B cell (primary cell): ENCODE results near the gene GTF2A1. TPM values are rescaled to one million over a fixed set of nuclear protein-coding genes. Genes with fewer than 3 reads are reported as not detected.

Source experiments
- ATAC-seq: fragments of 200-7000 bp; cut with Tn5 transposase; one replicate; pipeline ENCODE4 v1.10.0; 2021; ENCODE audit warnings: low read depth, mild to moderate bottlenecking, moderate number of reproducible peaks, moderate library complexity
- CTCF ChIA-PET: fragments of 350-600 bp; sonication (Branson Sonifier 250); formaldehyde crosslinking; loops from one replicate; lab custom pipeline; 2021; ENCODE audit warnings: antibody characterized with exemption, inconsistent platforms; lab: Charles Lee
- POLR2A ChIA-PET: fragments of 350-600 bp; sonication (Branson Sonifier 250); formaldehyde crosslinking; loops from one replicate; lab custom pipeline; 2021; ENCODE audit warnings: antibody characterized with exemption; lab: Charles Lee
- DNase-seq: peaks from one replicate; pipeline ENCODE4 v3.0.0; 2013
- H2AFZ ChIP-seq: 2 replicates; pipeline ENCODE4 v1.6.1; 2012; ENCODE audit warnings: mild to moderate bottlenecking, low read depth, low read length; ENCODE audit not compliant: insufficient read depth, poor library complexity, severe bottlenecking
- H3K27ac ChIP-seq, 2 donors: 1 replicate in 1 of 2; 2 replicates in 1 of 2; pipeline ENCODE4 v1.5.1; 2012 to 2013; ENCODE audit warnings: low read length in 2 of 2, mild to moderate bottlenecking in 2 of 2, moderate library complexity in 1 of 2
- H3K27me3 ChIP-seq, 4 experiments: fragments of 200-600 bp in 1 of 4; sonication (generic) in 1 of 4; replicated peaks in 1 of 4; 1 replicate in 2 of 4; 2 replicates in 2 of 4; pipeline versions ENCODE4 v1.6.1 to v1.7.0; 2013 to 2016; ENCODE audit warnings: low read length in 3 of 4, mild to moderate bottlenecking in 2 of 4, mixed read lengths in 1 of 4, moderate library complexity in 1 of 4; ENCODE audit not compliant: insufficient read depth in 4 of 4, control insufficient read depth in 3 of 4; ENCODE audit errors: control extremely low read depth in 1 of 4
- H3K36me3 ChIP-seq, 2 experiments: replicated peaks in 1 of 2; 1 replicate in 1 of 2; 2 replicates in 1 of 2; pipeline versions ENCODE4 v1.6.1 to v1.7.1; 2013; ENCODE audit warnings: low read length in 1 of 2; ENCODE audit not compliant: insufficient read depth in 2 of 2, control insufficient read depth in 1 of 2; ENCODE audit errors: control extremely low read depth in 1 of 2, extremely low read depth in 1 of 2
- H3K4me1 ChIP-seq, 2 donors: fragments of 200-600 bp in 1 of 2; sonication (generic) in 1 of 2; 1 replicate in 1 of 2; 2 replicates in 1 of 2; pipeline versions ENCODE4 v1.5.1 to v1.6.1; 2013 to 2017; ENCODE audit warnings: low read length in 2 of 2; ENCODE audit not compliant: control insufficient read depth in 2 of 2, insufficient read depth in 2 of 2
- H3K4me2 ChIP-seq: replicated peaks from 2 replicates; pipeline ENCODE3; 2012; ENCODE audit warnings: mild to moderate bottlenecking, low read depth, low read length; ENCODE audit not compliant: poor library complexity, severe bottlenecking
- H3K4me3 ChIP-seq, 5 experiments: fragments of 200-600 bp in 1 of 5; sonication (generic) in 1 of 5; 1 replicate in 3 of 5; 2 replicates in 2 of 5; pipeline versions ENCODE4 v1.5.1 to v1.7.0; 2011 to 2016; ENCODE audit warnings: low read length in 4 of 5, mild to moderate bottlenecking in 4 of 5, low read depth in 2 of 5, control low read depth in 1 of 5, moderate library complexity in 1 of 5; ENCODE audit not compliant: insufficient read depth in 1 of 5; ENCODE audit errors: control extremely low read depth in 1 of 5, extremely low read depth in 1 of 5
- H3K79me2 ChIP-seq: fragments of 200-600 bp; sonication (generic); one replicate; pipeline ENCODE4 v1.6.0; 2016; ENCODE audit warnings: low read length; ENCODE audit not compliant: control insufficient read depth, insufficient read depth
- H3K9ac ChIP-seq: fragments of 200-600 bp; sonication (generic); 2 replicates; pipeline ENCODE4 v1.6.1; 2017; ENCODE audit warnings: mild to moderate bottlenecking, low read length, moderate library complexity
- H3K9me3 ChIP-seq, 3 donors: one replicate each; pipeline versions ENCODE4 v1.6.1 to v1.7.1; 2013; ENCODE audit warnings: low read length in 2 of 3; ENCODE audit not compliant: control insufficient read depth in 2 of 3, insufficient read depth in 1 of 3; ENCODE audit errors: control extremely low read depth in 1 of 3
- H4K20me1 ChIP-seq: 2 replicates; pipeline ENCODE4 v1.6.0; 2012; ENCODE audit warnings: mild to moderate bottlenecking, low read length; ENCODE audit not compliant: insufficient read depth, control insufficient read depth, poor library complexity, severe bottlenecking
- H3K27ac Mint-ChIP-seq: one replicate; pipeline ENCODE4 v1.8.0; 2021; ENCODE audit warnings: mixed read lengths
- H3K27me3 Mint-ChIP-seq: one replicate; pipeline ENCODE4 v1.8.0; 2021; ENCODE audit warnings: mixed read lengths
- H3K4me1 Mint-ChIP-seq: one replicate; pipeline ENCODE4 v1.8.0; 2021; ENCODE audit warnings: mixed read lengths
- H3K4me3 Mint-ChIP-seq: one replicate; pipeline ENCODE4 v1.8.0; 2021; ENCODE audit warnings: mixed read lengths
- H3K9me3 Mint-ChIP-seq: one replicate; pipeline ENCODE4 v1.8.0; 2022; ENCODE audit warnings: mixed read lengths; ENCODE audit not compliant: insufficient read depth
- CTCF ChIP-seq: fragments of 200-600 bp; IDR thresholded peaks from one replicate; pipeline ENCODE4 v1.8.0; 2022; ENCODE audit warnings: antibody characterized with exemption, mild to moderate bottlenecking
- EZH2 ChIP-seq: IDR thresholded peaks from 2 replicates; pipeline ENCODE4 v1.6.1; 2012; ENCODE audit warnings: borderline replicate concordance, low read depth, mild to moderate bottlenecking, moderate library complexity, low read length; ENCODE audit not compliant: insufficient read depth, poor library complexity, severe bottlenecking
- WGBS: methylation state at CpG from one replicate; pipeline ENCODE4 v1.1.5; 2013; ENCODE audit warnings: missing lambda C conversion rate; ENCODE audit not compliant: insufficient coverage; 5-methylcytosine and 5-hydroxymethylcytosine counted together
- intact Hi-C: fragments of 100-400 bp; cut with micrococcal nuclease; formaldehyde crosslinking; loops from one replicate; pipeline ENCODE4 v1.10.0; 2022
- polyA plus RNA-seq: library from polyadenylated mRNA; depleted of rRNA; stranded (reverse); fragments of >200 nt; gene quantifications from 2 replicates; pipeline ENCODE4 v1.2.3, GENCODE V29; 2012
- total RNA-seq, 2 donors: library from RNA; stranded (reverse); fragments of 120-200 nt in 1 of 2; gene quantifications; 1 replicate in 1 of 2; 2 replicates in 1 of 2; pipeline versions ENCODE4 v1.2.3 to v1.2.4, GENCODE V29; 2013 to 2022

GTF2A1 gene
- total and polyA plus RNA-seq, 2 donors (not counting 1 experiment from before 2014, with no cell fraction given), result 7.1 to 45.1 TPM

GRCh38 chr14:81157431-81157830 is 63.3 kb downstream of the GTF2A1 start:
- no peak overlapping the region for H3K9ac ChIP-seq
- no peak overlapping the region for H2AFZ ChIP-seq
- no peaks in the 10 kb centered on the region for H3K27me3 ChIP-seq
- H3K4me2 ChIP-seq, result no peak overlapping the region
- TF ChIP-seq EZH2, result no peak
- no peak for TF ChIP-seq CTCF
- H3K9me3 ChIP-seq, result no peaks in the 10 kb centered on the region
- H3K4me1 ChIP-seq, result no peaks in the 10 kb centered on the region
- no peaks in the 10 kb centered on the region for H3K4me1 Mint-ChIP-seq
- DNase-seq (no peak), ATAC-seq (no peak)
- POLR2A ChIA-PET, result no interaction called here
- CTCF ChIA-PET, result no interaction called here
- no peak overlapping the region for H3K4me3 Mint-ChIP-seq
- intact Hi-C loops, result no loop called here
- H3K36me3 ChIP-seq, result no peaks in the 10 kb centered on the region
- no peak overlapping the region for H3K4me3 ChIP-seq
- H4K20me1 ChIP-seq, result no peaks in the 10 kb centered on the region
- no peak overlapping the region for H3K27ac Mint-ChIP-seq
- no peaks in the 10 kb centered on the region for H3K79me2 ChIP-seq
- no CpG with 5 or more reads among the region's 1 CpG for WGBS
- no peaks in the 10 kb centered on the region for H3K27me3 Mint-ChIP-seq
- no peaks in the 10 kb centered on the region for H3K9me3 Mint-ChIP-seq
- H3K27ac ChIP-seq, result no peak overlapping the region

- Histone ChIP-seq H3K4me2 (no peak overlapping the region), H4K20me1 (no peaks in the 10 kb centered on the region), H3K27me3 (no peaks in the 10 kb centered on the region), H3K4me3 (no peak overlapping the region), H3K79me2 (no peaks in the 10 kb centered on the region), H3K9me3 (no peaks in the 10 kb centered on the region), H3K36me3 (no peaks in the 10 kb centered on the region), H3K4me1 (no peaks in the 10 kb centered on the region), H2AFZ (no peak overlapping the region), H3K27ac (no peak overlapping the region), H3K9ac (no peak overlapping the region)
- no CpG with 5 or more reads among the region's 1 CpG for WGBS
- H3K27ac Mint-ChIP-seq, result no peak overlapping the region
- no peak for DNase-seq
- ATAC-seq, result no peak
- peaks cover 2% of the 10 kb centered on the region for H3K9me3 Mint-ChIP-seq
- TF ChIP-seq EZH2 (no peak), CTCF (no peak)
- no peaks in the 10 kb centered on the region for H3K4me1 Mint-ChIP-seq
- intact Hi-C loops, result no loop called here
- POLR2A ChIA-PET, result no interaction called here
- CTCF ChIA-PET, result no interaction called here
- no peak overlapping the region for H3K4me3 Mint-ChIP-seq
- no peaks in the 10 kb centered on the region for H3K27me3 Mint-ChIP-seq
These were observed 67.6 kb downstream of the GTF2A1 start for GRCh38 chr14:81153187-81153586.
